DOHH2 (cell line): Measurements from ENCODE around the gene SP100.

Experiments
- H3F3A ChIP-seq: fragments of 200-600 bp; sonication (generic), shearing (Covaris generic); 2 replicates; pipeline ENCODE4 v1.6.0; 2016; ENCODE audit warnings: antibody characterized with exemption, mild to moderate bottlenecking; ENCODE audit not compliant: control insufficient read depth, insufficient read depth
- H3K27ac ChIP-seq: fragments of 200-600 bp; sonication (generic); 2 replicates; pipeline ENCODE4 v1.5.1; 2014; ENCODE audit warnings: low read depth, mild to moderate bottlenecking, low read length, moderate library complexity
- H3K27me3 ChIP-seq: fragments of 200-600 bp; sonication (generic); 2 replicates; pipeline ENCODE4 v1.6.1; 2014; ENCODE audit warnings: mild to moderate bottlenecking, low read length, mixed read lengths; ENCODE audit not compliant: control insufficient read depth
- H3K36me3 ChIP-seq: fragments of 200-600 bp; sonication (generic); 2 replicates; pipeline ENCODE4 v1.6.1; 2014; ENCODE audit warnings: mild to moderate bottlenecking, low read length, moderate library complexity, mixed read lengths; ENCODE audit not compliant: control insufficient read depth
- H3K4me1 ChIP-seq: fragments of 200-600 bp; sonication (generic); 2 replicates; pipeline ENCODE4 v1.6.1; 2014; ENCODE audit warnings: mild to moderate bottlenecking, low read length, mixed read lengths; ENCODE audit not compliant: control insufficient read depth
- H3K4me2 ChIP-seq: fragments of 200-600 bp; sonication (generic); 2 replicates; pipeline ENCODE4 v1.6.0; 2014; ENCODE audit warnings: mild to moderate bottlenecking, low read length, moderate library complexity
- H3K4me3 ChIP-seq: fragments of 200-600 bp; sonication (generic); 2 replicates; pipeline ENCODE4 v1.5.1; 2014; ENCODE audit warnings: mild to moderate bottlenecking, low read length, mixed read lengths
- H3K79me2 ChIP-seq: fragments of 200-600 bp; sonication (generic); 2 replicates; pipeline ENCODE4 v1.6.1; 2014; ENCODE audit warnings: mild to moderate bottlenecking, low read length, mixed read lengths; ENCODE audit not compliant: control insufficient read depth
- H3K9me2 ChIP-seq: fragments of 200-600 bp; sonication (generic); replicated peaks from 2 replicates; pipeline ENCODE4 v1.6.1; 2014; ENCODE audit warnings: mild to moderate bottlenecking, low read length, mixed read lengths; ENCODE audit not compliant: control insufficient read depth
- H3K9me3 ChIP-seq: fragments of 200-600 bp; sonication (generic); 2 replicates; pipeline ENCODE4 v1.6.1; 2014; ENCODE audit warnings: antibody characterized with exemption, low read length, mixed read lengths; ENCODE audit not compliant: control insufficient read depth, insufficient read depth
- H4K20me1 ChIP-seq: fragments of 200-600 bp; sonication (generic); 2 replicates; pipeline ENCODE4 v1.6.0; 2014; ENCODE audit warnings: low read depth, mild to moderate bottlenecking, antibody characterized with exemption, low read length, moderate library complexity; ENCODE audit not compliant: control insufficient read depth, insufficient read depth
- CTCF ChIP-seq: fragments of 200-600 bp; sonication (generic); IDR thresholded peaks from one replicate; pipeline ENCODE4 v1.5.1; 2014; ENCODE audit warnings: antibody characterized with exemption, mild to moderate bottlenecking, low read depth, low read length; ENCODE audit not compliant: poor library complexity, severe bottlenecking
- EZH2phosphoT487 ChIP-seq: fragments of 200-600 bp; sonication (generic); IDR thresholded peaks from 2 replicates; pipeline ENCODE4 v1.6.1; 2017; ENCODE audit warnings: borderline replicate concordance, mild to moderate bottlenecking, antibody characterized with exemption, low read length, moderate library complexity, mixed read lengths

SP100 gene

DNA sequence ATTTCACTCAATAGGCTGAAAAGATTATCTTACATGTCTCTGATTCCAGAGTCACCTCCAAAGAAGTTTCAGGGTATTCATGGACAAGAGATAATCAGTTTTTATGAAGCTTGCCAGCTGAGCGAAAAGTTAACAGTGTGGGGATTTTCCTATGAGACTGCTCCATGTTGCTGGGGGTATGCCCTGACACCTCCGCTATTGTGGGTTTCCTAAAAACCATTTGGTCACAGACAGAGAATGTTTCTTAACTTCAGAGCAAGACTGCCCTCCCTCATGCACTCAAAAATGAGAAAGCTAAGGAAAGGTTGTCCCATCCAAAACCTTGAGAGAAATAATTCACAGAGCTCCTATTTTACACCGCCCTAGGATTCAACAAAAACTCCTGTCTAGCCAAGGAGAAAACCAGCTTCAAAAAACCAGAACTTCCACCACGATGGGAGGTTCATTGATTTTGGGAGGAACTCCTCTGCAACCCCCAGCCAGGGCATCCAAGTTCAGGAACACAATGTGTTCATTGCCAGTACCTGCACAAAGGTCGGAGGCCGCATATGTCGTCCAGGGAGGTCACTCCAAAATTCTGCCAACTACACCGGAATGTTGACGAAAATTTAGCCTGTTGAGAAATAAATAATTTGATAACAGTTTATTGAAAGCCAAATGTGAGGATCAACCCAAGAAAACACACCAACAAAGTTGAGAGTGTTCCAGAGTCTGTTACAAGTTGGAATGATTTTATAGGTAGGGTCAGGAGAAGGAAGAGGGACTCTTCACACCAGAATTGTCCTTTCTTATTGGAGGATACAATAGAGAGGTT, 104.3 kb downstream of the SP100 start:
- no peak overlapping the region for H3K27ac ChIP-seq
- H3K9me3 ChIP-seq = peaks cover 12% of the 10 kb centered on the region; the same call in 1 of the 2 replicates
- no peaks in the 10 kb centered on the region for H3K27me3 ChIP-seq
- H3K4me1 ChIP-seq = no peaks in the 10 kb centered on the region
- no peak overlapping the region for H3K4me3 ChIP-seq
- no peak for TF ChIP-seq CTCF
- no peak for TF ChIP-seq EZH2phosphoT487
- no peaks in the 10 kb centered on the region for H3K9me2 ChIP-seq
- H3K36me3 ChIP-seq = no peaks in the 10 kb centered on the region
- H3K4me2 ChIP-seq = no peak overlapping the region
- no peaks in the 10 kb centered on the region for H3K79me2 ChIP-seq
- no peaks in the 10 kb centered on the region for H3F3A ChIP-seq
- H4K20me1 ChIP-seq = no peaks in the 10 kb centered on the region

GRCh38 chr2:230520875-230521155, 104.8 kb downstream of the SP100 start:
- no peaks in the 10 kb centered on the region for H3F3A ChIP-seq
- no peaks in the 10 kb centered on the region for H3K36me3 ChIP-seq
- no peak overlapping the region for H3K27ac ChIP-seq
- H4K20me1 ChIP-seq = no peaks in the 10 kb centered on the region
- H3K4me2 ChIP-seq = no peak overlapping the region
- no peaks in the 10 kb centered on the region for H3K27me3 ChIP-seq
- H3K79me2 ChIP-seq = no peaks in the 10 kb centered on the region
- H3K4me1 ChIP-seq = no peaks in the 10 kb centered on the region
- TF ChIP-seq CTCF = no peak
- no peak for TF ChIP-seq EZH2phosphoT487
- H3K4me3 ChIP-seq = no peak overlapping the region
- H3K9me3 ChIP-seq = peaks cover 12% of the 10 kb centered on the region; the same call in 1 of the 2 replicates
- H3K9me2 ChIP-seq = no peaks in the 10 kb centered on the region

DNA sequence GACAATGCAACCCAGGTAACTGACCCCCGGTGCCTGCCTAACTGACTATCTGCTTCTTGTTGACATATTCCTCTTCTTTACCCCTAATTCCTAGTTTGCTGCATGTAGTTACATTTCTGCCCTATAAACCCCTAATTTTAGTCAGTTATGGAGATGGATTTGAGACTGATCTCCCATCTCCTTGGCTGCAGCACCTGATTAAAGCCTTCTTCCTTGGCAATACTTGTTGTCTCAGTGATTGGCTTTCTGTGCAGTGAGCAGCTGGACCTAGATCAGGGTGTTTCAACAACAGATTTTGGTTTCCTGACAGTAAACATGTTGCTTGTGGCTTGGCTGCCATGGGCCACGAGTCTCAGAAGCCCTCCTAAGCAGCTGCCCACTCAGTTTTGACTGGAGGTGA, 105.4 kb downstream of the SP100 start:
- H3K4me3 ChIP-seq = no peak overlapping the region
- H3K27me3 ChIP-seq = no peaks in the 10 kb centered on the region
- no peaks in the 10 kb centered on the region for H3K36me3 ChIP-seq
- H3K9me3 ChIP-seq = peaks cover 12% of the 10 kb centered on the region; the same call in 1 of the 2 replicates
- TF ChIP-seq CTCF = no peak
- TF ChIP-seq EZH2phosphoT487 = no peak
- H3K4me2 ChIP-seq = no peak overlapping the region
- no peaks in the 10 kb centered on the region for H3K4me1 ChIP-seq
- H3K9me2 ChIP-seq = no peaks in the 10 kb centered on the region
- no peaks in the 10 kb centered on the region for H3K79me2 ChIP-seq
- H3K27ac ChIP-seq = no peak overlapping the region
- no peaks in the 10 kb centered on the region for H4K20me1 ChIP-seq
- H3F3A ChIP-seq = no peaks in the 10 kb centered on the region
